Activated CD4-positive, alpha-beta T cell treated with anti-CD3 and anti-CD28 coated beads, Interleukin-2, amount 50 U/mL, for 16 hours (primary cell): ENCODE results near the gene MYCN.
"Not testable (repeated sequence)": the region's sequence is repeated elsewhere in the genome, so short reads cannot be mapped to it uniquely, and the experiment has no call there.

Experiments used
- DNase-seq: peaks from one replicate; pipeline ENCODE4 v3.0.0-alpha.2; 2020

The MYCN gene

DNA sequence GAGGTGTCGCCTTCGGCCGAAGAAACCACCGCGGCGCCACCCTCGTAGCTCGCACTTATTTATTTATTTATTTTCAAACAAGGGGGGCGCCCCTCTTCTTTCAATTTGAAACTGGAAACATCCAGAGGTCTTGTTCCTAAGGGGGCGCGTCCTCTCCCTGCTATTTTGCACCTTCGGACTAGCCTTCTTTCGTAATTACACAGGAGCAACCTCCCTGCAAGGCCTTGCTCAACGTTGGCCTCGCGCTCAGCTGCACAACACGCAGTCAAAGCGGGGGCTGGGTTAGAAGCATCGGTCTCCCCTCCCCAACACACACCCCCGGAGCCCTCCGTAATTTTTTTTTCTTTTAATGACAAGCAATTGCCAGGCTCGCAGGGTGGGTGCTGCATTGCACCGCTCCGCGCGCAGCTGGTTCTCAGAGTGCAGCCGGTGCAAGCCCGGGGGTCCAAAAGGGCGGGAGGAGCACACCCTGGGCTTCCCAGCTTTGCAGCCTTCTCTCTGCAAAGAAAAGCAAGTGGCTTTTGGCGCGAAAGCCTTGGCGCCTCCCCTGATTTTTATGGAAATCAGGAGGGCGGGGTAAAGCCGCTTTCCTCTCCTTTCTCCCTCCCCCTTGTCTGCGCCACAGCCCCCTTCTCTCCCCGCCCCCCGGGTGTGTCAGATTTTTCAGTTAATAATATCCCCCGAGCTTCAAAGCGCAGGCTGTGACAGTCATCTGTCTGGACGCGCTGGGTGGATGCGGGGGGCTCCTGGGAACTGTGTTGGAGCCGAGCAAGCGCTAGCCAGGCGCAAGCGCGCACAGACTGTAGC, at the start of gene MYCN:
Gene MYCN, plus strand, starts transcription at position 697 of the 807 bp plus-strand sequence. CDS start 1,515 bp downstream, outside the sequence.
- peak; percentile 42 for DNase-seq

DNA sequence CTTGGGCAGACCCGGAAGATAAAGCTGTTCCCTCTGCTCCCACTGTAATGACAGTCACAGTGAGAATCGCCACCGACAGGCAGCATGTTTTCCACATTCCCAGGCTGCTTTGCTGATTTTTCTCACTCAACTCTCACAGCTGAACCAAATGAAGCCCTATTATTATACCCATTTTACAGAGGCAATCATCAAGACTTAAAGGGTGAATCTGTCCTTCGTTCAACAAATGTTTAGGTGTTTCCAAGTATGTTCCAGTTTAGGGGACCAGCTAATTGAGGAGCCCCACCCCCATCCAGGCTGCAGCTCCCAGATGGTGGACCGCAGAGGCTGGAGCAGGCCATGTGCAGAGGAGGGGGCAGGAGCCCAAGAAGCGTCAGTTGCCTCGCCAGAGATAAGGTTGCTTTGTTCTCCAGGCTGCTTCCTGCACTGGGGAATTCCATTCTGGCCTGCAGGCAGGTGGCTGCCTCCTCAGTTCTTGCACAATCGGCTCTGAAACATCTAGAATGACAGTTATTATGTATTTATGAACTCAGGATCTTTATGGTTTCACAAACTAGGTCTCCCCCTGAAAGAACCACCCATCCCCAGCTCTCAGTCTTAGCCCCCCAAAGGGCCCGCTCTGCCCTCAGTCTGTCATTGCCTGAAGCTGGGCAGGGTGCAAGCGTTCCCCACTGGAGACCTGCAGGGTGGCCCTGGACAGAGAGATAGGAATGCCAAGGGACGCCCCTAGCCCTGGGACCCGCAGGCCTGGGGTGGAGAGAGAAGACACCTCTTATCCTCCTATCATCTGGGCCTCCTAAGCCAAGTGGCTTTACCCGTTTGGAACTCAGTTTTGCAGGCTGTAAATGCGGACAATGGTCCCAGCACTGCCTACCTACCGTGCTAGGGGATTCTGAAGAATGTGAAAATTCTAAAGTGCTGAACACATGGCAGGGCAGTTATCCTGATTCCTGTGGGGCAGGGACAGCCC, 49.1 kb upstream of the MYCN start:
- no peak for DNase-seq

GRCh38 chr2:15892151-15892880, 48.0 kb upstream of the MYCN start:
- DNase-seq = no peak

GRCh38 chr2:15893085-15893484, 47.3 kb upstream of the MYCN start:
- no peak for DNase-seq

GRCh38 chr2:15893689-15894480, 46.5 kb upstream of the MYCN start:
- no peak for DNase-seq

DNA sequence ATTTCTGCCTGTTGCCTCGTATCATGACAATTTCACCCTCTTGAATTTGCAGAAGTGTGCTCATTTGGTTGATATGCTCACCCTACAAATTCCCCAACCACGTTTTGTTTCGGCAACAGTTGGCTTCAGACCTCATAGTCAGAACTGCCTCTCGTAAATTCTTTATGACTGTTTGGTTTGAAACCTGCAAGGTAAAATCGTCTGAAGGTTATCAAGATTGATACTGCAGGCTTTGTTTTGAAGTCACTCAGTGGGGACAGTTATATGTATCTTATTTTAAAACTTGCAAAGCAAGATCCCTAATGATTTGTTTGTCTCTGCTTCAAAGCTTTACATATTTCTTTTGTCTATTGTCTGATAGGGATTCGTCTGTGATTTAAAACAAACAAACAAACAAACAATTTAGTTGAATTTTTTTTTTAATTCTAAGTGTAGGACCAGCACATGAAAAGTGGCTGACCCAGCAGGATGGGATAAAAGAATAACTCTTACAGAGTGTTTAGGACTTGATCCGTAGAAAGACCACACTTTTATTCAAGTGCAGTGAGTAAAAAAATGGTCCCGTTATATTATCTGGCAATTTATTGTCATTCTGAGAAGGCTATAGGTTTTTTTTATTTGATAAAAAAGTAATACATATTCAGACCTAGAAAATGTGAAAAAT, 45.7 kb upstream of the MYCN start:
- no peak for DNase-seq

DNA sequence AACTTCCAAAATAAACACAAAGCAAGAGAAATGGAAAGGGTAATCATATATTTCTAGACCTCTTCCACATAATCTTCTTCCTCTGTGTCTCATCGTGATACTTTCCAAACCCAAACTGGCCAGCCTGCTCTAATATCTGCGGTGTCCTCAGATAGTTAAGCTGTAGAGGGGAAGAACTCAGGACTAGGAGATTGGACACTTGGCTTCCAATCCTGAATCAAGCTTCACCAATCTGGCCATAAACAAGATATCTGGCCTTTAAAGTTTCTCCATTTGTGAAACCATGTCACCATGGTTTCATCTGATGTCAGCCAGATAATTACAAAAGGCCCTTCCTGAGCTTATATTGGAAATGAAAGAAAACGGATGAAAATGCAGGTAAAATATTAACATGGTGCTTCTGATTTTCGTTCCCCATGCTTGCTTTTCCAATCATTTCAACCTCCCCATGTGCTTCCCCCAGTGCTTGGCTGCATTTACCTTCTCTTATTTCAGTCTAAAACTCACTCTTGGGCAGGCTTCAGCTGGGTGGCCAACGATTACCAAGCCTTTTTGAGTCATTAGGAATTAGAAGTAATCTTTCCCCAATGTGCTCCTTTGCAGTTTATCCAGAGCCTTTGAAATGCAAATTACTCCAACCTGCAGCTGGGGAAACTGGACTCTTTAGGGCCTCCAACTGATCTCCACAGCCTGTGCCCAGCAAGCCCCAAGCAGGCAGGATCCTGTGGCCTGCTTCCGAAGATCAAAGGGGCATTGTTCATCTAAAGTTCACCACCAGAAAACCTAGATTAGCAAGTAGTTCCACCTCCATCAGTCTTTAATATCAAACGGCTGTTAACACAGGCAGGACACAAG, 44.5 kb upstream of the MYCN start:
- no peak for DNase-seq

GRCh38 chr2:15896859-15897258, 43.5 kb upstream of the MYCN start:
- no peak for DNase-seq

- DNase-seq = no peak
Observed at GRCh38 chr2:15897431-15898098, 42.8 kb upstream of the MYCN start.

- DNase-seq = no peak
Observed at GRCh38 chr2:15899327-15899612, 41.1 kb upstream of the MYCN start.

DNA sequence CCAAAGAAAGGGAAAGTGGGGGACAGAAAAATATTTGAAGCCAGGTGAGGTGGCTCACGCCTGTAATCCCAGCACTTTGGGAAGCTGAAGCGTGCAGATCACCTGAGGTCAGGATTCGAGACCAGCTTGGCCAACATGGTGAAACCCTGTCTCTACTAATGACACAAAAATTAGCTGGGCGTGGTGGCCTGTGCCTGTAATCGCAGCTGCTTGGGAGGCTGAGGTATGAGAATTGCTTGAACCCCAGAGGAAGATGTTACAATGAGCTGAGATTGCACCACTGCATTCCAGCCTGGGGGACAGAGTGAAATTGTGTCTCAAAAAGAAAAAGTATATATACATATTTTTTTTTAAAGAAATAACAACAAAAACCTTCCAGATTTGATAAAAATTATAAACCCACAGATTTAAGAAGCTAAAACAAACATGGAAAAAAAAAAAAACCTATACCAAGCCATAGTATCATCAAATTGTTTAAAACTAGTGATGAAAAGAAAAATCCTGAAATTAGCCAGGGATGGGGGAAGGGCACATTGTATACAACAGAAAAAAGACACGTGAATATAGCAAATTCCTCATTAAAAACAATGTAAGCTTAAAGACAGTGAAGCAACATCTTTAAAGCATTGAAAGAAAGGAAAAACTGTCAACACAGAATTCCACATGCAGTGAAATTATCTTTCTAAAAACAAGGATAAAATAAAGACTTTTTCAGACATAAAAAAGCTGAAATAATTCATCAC, 40.4 kb upstream of the MYCN start:
- DNase-seq = no peak

GRCh38 chr2:15901095-15901807, 39.1 kb upstream of the MYCN start:
- DNase-seq = no peak

DNA sequence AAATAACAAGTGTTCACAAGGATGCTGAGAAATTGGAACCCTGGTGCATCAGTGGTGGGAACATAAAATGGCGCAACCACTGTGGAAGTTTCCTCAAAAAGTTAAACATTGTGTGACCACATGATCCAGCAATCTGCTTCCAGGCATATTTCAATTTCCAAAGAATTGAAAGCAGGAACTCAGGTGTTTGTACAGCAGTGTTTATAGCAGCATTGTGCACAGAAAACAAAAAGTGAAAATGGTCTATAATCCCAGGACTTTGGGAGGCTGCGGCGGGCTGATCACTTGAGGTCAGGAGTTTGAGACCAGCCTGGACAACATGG, 38.6 kb upstream of the MYCN start:
- DNase-seq = no peak

DNA sequence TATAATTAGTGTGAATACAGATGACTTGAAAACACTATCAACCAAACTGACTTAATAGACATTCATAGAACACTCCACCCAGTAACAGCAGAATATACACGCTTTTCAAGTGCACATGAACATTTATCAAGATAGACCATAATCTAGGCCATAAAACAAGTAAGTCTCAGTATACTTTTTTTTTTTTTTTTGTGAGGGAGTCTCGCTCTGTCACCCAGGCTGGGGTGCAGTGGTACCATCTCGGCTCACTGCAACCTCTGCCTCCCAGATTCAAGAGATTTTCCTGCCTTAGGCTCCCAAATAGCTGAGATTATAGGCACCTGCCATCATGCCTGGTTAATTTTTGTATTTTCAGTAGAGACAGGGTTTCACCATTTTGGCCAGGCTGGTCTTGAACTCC, 36.4 kb upstream of the MYCN start:
- DNase-seq = not testable (repeated sequence)

- no peak for DNase-seq
Observed at GRCh38 chr2:15905267-15905645, 35.1 kb upstream of the MYCN start.

GRCh38 chr2:15905986-15906491, 34.3 kb upstream of the MYCN start:
- no peak for DNase-seq

DNA sequence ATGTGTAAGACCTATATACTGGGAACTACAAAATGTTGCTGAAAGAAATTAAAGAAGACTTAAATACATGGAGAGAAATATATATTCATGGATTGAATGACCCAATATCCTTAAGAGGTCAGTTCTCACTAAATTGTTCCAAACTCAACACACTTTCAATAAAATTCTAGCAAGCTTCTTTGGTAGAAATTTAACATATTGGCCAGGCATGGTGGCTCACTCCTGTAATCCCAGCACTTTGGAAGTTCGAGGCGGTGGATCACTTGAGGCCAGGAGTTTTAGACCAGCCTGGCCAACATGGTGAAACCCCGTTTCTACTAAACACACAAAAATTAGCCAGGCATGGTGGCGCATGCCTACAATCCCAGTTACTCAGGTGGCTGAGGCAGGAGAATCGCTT, 33.6 kb upstream of the MYCN start:
- no peak for DNase-seq

DNA sequence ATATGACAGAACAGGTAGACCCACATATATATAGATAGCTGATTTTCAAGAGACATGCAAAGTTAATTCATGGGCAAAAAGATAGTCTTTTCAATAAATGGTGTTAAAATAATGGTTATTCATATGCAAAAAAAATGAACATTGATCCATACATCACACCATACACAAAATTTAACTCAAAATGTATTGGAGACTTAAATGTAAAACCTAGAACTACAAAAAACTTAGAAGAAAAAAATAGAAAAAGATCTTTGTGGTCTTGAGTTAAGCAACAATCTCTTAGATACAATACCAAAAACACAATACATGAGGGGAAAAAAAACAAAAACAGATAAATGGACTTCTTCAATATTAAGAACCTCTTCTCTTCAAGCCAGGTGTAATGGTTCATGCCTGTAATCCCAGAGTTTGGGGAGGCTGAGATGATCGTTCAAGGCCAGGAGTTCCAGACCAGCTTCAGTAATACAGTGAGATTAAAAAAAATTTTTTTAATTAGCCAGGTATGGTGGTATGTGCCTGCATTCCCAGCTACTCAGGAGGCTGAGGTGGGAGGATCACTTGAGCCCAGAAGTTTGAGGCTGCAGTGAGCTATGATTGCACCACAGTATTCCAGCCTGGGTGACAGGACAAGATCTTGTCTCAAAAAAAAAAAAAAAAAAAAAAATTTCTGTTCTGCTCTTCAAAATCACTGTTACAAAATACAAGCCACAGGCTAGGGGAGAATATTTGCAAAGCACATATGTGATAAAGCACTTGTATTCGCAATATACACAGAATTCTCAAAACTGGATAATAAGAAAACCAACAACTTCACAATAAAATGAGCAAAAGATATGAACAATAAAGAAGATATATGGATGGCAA, 32.7 kb upstream of the MYCN start:
- DNase-seq = no peak
